NCI-H446 treated with DMSO at 0.1 percent for 48 hours (cell line): ENCODE data around the gene TSHR.
A peak's percentile ranks its signal among the peaks of the same experiment; 100 is the strongest.
"Not testable (repeated sequence)": the region's sequence is repeated elsewhere in the genome, so short reads cannot be mapped to it uniquely, and the experiment has no call there.

Experiments used
- DNase-seq: peaks from one replicate; lab custom pipeline; 2025; lab: John Stamatoyannopoulos, UW

The TSHR gene

GRCh38 chr14:81070511-81070910, 115.1 kb downstream of the TSHR start:
- no peak for DNase-seq

- no peak for DNase-seq
These were observed 130.2 kb downstream of the TSHR start for GRCh38 chr14:81085596-81085995.

- no peak for DNase-seq
These were observed 131.8 kb downstream of the TSHR start for GRCh38 chr14:81087230-81087629.

- DNase-seq, result no peak
These were observed 135.7 kb downstream of the TSHR start for GRCh38 chr14:81091139-81091538.

- DNase-seq, result no peak
These were observed 136.2 kb downstream of the TSHR start for GRCh38 chr14:81091660-81092059.

GRCh38 chr14:81093651-81094050, 138.2 kb downstream of the TSHR start:
- no peak for DNase-seq

GRCh38 chr14:81095539-81095938, 140.1 kb downstream of the TSHR start:
- DNase-seq, result no peak

- DNase-seq, result no peak
These were observed 141.2 kb downstream of the TSHR start for GRCh38 chr14:81096656-81097055.

GRCh38 chr14:81102217-81102616, 146.8 kb downstream of the TSHR start:
- DNase-seq, result no peak

GRCh38 chr14:81103443-81103842, 148.0 kb downstream of the TSHR start:
- DNase-seq, result no peak

GRCh38 chr14:81105378-81105777, 150.0 kb downstream of the TSHR start:
- no peak for DNase-seq

- no peak for DNase-seq
These were observed 150.5 kb downstream of the TSHR start for GRCh38 chr14:81105961-81106360.

- no peak for DNase-seq
These were observed 154.8 kb downstream of the TSHR start for GRCh38 chr14:81110186-81110585.

GRCh38 chr14:81113176-81113575, 157.8 kb downstream of the TSHR start:
- no peak for DNase-seq

GRCh38 chr14:81113945-81114820, 158.8 kb downstream of the TSHR start:
- not testable (repeated sequence) for DNase-seq

GRCh38 chr14:81120501-81120900, 165.1 kb downstream of the TSHR start:
- no peak for DNase-seq

- DNase-seq, result no peak
These were observed 166.9 kb downstream of the TSHR start for GRCh38 chr14:81122326-81122725.

GRCh38 chr14:81123811-81124210, 168.4 kb downstream of the TSHR start:
- no peak for DNase-seq

GRCh38 chr14:81125536-81125935, 170.1 kb downstream of the TSHR start:
- DNase-seq, result no peak

GRCh38 chr14:81127785-81128184, 172.4 kb downstream of the TSHR start:
- no peak for DNase-seq

- no peak for DNase-seq
These were observed 173.8 kb downstream of the TSHR start for GRCh38 chr14:81129242-81129641.

- peak; percentile 93 for DNase-seq
These were observed 177.0 kb downstream of the TSHR start for GRCh38 chr14:81132468-81132867.

- no peak for DNase-seq
These were observed 178.0 kb downstream of the TSHR start for GRCh38 chr14:81133400-81133799.

GRCh38 chr14:81137316-81137715, 181.9 kb downstream of the TSHR start:
- DNase-seq, result no peak
